ENCODE measurements around the gene APOE.
"Not testable (repeated sequence)": the region's sequence is repeated elsewhere in the genome, so short reads cannot be mapped to it uniquely, and the experiment has no call there.

Gene APOE

DNA sequence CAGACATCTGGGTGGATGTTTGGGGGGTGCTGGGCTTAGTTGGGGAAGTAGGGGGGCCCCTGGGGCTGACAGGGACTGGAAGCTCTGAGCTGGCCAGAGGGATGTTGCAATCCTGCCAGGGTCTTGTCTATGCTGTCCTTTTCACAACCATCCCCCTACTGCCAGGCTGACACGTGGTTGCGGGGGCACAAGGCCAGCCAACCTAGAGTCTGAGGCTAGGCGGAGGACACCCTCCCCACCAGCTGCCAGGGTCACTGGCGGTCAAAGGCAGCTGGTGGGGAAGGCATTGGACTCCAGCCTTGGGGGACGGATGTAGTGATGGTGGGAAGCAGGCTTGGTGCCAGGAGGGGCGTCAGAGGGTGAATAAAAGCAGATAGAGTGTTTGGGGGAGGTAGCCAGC is 7.3 kb downstream of the APOE start:
- DNase-seq = peak; percentile 38

DNA sequence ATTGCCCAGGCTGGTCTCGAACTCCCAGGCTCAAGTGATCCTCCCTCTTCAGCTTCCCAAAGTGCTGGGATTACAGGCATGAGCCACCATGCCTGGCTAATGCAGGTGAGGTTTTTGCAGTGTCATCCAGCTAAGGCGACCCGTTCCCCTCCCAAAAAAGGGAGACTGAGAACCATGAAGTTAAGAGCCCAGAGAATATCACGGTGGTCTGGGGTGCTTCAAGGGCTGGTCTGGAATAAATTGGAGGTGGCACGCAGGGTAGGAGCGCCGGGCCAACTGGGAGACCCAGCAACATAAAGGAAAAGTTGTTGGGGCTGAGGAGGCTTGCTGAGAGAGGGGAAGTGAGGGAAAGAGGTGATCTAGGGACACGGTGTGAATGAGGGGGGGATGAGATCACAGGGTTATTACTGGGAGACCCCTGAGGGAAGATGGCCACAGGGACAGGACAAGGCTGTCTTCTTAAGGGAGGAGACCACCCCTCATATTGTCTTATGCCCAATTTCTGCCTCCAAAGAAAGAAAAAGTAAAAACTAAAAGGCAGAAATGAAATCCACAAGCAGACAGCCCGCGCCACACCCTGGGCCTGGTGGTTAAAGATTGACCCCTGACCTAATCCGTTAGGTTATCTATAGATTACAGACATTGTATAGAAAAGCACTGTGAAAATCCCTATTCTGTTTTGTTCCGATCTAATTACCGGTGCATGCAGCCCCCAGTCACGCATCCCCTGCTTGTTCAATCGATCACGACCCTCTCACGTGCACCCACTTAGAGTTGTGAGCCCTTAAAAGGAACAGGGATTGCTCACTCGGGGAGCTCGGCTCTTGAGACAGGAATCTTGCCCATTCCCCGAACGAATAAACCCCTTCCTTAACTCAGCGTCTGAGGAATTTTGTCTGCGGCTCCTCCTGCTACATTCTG is 8.2 kb downstream of the APOE start:
- not testable (repeated sequence) for DNase-seq

DNA sequence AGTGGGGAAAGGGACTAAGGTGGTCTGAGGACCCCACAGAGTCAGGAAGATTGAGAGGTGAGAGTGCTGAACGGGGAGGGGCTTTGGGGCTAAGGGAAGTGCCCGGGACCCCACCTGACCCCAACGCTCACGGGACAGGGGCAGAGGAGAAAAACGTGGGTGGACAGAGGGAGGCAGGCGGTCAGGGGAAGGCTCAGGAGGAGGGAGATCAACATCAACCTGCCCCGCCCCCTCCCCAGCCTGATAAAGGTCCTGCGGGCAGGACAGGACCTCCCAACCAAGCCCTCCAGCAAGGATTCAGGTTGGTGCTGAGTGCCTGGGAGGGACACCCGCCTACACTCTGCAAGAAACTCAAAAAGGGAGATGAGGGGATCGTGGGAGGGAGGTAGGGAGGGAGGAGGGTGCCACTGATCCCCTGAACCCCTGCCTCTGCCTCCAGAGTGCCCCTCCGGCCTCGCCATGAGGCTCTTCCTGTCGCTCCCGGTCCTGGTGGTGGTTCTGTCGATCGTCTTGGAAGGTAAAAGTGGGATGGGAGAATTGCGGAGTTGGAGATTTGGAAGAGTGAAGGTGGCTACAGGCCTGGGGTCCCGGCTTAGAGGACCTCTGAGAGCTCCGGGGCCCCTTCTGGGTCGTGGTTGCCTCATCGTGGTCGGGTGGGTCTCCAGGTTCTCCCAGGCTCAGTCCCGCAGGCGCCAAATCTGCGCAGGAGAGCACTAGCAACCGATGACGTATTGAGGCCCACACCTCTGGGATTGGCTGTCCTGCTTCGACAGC is 9.0 kb downstream of the APOE start, which contains the start of gene APOC1:
Gene APOC1 (plus strand): TSS at position 176 of the 774 bp plus-strand sequence. CDS start 284 bp downstream, at position 460.
- DNase-seq = peak; percentile 76

DNA sequence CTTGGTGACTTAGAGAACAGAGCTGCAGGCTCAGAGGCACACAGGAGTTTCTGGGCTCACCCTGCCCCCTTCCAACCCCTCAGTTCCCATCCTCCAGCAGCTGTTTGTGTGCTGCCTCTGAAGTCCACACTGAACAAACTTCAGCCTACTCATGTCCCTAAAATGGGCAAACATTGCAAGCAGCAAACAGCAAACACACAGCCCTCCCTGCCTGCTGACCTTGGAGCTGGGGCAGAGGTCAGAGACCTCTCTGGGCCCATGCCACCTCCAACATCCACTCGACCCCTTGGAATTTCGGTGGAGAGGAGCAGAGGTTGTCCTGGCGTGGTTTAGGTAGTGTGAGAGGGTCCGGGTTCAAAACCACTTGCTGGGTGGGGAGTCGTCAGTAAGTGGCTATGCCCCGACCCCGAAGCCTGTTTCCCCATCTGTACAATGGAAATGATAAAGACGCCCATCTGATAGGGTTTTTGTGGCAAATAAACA is 18.7 kb downstream of the APOE start:
- no peak for DNase-seq

DNA sequence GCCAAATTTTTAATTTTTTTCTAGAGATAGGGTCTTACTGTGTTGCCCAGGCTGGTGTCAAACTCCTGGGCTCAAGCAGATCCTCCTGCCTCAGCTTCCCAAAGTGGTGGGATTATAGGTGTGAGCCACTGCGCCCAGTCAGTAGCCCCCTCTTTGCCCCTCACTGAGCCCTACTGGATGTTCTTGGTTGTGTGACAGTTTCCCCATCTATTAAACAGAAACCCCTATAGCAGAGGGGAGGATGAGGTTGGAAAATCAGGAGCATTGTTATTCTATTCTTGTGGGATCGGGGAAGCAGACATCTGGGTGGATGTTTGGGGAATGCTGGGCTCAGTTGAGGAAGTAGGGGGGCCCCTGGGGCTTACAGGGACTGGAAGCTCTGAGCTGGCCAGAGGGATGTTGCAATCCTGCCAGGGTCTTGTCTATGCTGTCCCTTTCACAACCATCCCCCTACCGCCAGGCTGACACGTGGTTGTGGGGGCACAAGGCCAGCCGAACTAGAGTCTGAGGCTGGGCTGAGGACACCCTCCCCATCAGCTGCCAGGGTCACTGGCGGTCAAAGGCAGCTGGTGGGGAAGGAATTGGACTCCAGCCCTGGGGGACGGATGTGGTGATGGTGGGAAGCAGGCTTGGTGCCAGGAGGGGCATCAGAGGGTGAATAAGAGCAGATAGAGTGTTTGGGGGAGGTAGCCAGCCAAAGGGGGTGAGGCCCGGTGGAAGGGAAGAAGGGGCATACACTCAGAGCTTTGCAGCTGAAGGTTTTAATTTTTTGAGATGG is 19.7 kb downstream of the APOE start:
- no peak for DNase-seq

DNA sequence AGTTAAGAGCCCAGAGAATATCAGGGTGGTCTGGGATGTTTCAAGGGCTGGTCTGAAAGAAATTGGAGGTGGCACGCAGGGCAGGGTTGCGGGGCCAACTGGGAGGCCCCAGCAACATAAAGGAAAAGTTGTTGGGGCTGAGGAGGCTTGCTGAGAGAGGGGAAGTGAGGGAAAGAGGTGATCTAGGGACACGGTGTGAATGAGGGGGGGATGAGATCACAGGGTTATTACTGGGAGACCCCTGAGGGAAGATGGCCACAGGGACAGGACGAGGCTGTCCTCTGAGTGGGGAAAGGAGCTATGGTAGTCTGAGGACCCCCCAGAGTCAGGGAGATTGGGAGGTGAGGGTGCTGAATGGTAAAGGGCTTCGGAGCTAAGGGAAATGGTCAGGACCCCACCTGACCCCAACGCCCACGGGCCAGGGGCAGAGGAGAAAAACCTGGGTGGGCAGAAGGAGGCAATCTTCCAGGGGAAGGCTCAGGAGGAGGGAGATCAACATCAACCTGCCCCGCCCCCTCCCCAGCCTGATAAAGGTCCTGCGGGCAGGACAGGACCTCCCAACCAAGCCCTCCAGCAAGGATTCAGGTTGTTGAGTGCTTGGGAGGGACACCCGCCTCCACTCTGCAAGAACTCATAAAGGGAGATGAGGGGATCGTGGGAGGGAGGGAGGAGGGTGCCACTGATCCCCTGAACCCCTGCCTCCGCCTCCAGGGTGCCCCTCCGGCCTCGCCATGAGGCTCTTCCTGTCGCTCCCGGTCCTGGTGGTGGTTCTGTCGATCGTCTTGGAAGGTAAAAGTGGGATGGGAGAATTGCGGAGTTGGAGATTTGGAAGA is 20.9 kb downstream of the APOE start:
- not testable (repeated sequence) for DNase-seq

DNA sequence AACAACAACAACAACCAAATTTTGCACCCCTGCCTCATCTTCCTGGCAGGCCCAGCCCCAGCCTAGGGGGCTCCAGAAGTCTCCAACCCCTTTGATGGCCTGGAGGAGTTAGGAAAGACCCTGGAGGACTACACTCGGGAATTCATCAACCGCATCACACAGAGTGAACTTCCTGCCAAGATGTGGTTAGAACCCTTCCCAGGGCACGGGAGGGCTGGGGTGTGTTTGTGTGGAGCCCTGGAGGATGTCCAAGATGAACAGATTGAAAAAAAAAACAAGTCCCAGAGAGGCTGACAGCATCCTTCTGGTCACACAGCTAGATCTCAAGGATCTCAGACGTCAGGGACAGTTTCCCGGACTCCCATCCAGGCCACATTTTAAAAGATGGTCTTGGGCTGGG is 22.1 kb downstream of the APOE start:
- peak; percentile 38 for DNase-seq

DNA sequence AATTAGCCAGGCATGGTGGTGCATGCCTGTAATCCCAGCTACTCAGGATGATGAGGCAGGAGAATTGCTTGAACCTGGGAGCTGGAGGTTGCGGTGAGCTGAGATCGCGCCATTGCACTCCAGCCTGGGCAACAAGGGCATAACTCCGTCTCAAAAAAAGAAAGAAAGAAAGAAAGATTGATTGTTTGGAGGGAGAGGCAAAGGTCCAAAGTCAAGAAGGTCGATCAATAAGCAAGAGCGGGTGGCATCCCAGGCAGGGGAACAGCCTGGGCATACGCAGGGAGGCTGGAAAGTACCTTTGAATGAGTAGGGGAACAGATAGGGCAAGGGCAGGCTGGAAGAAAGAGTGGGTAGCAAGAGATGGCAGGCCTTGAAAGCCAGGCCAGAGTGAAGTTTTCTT is 24.5 kb downstream of the APOE start:
- no peak for DNase-seq

DNA sequence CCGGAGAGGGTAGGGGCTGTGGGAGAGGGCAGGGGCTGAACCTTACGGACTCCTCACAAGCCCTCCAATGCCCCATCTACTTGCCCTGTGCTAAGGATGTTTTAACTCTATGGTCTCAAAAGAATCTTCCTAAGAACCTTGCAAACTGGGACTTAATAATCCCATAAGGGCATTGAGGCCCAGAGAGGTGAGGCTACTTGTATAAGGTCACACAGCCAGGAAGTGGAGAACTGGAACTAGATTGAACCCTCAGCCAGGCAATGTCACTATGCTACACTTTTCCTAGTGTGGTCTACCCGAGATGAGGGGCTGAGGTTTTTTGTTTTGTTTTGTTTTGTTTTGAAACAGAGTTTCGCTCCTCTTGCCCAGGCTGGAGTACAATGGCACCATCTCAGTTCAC is 25.9 kb downstream of the APOE start:
- no peak for DNase-seq

DNA sequence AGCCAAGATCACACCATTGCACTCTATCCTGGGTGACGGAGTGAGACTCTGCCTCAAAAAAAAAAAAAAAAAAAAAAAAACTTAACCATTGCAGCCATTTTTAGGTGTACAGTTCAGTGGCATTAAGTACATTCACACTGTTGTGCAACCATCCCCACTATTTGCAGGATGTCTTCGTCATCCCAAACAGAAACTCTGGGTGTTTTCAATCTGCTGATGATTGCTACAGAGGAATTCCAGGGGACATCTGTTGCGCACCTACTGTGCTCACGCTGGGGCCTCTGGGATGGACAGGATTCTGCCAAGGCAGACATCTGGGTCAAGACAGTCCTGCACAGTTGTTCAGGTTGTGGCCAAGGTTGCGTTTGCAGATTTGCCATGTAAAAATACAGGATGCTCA is 34.1 kb downstream of the APOE start:
- DNase-seq = no peak

DNA sequence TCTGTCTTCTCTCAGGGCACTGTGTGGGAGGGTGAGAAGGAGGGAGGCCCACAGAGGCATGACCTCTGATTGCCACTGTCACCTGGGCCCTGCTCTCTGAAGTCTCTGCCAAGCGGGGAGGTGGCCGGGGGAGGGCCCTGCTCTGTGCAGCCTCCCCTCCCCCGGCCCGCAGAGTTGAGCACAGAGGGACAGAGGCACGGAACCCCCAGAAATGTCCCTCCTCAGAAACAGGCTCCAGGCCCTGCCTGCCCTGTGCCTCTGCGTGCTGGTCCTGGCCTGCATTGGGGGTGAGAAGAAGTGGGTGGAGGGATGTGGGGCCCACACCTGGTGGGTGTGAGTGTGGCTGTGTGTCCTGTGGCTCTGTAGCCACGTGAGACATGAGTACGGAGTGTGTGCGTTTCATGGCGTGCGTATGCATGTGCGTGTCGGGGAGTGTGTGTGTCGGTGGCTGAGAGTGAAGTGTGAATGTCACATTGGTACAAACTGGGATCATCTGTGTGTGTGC is 36.5 kb downstream of the APOE start, which contains the start of gene APOC4:
Gene APOC4 (plus strand): TSS at position 171 of the 505 bp plus-strand sequence. CDS start 41 bp downstream, at position 212.
- no peak for DNase-seq

DNA sequence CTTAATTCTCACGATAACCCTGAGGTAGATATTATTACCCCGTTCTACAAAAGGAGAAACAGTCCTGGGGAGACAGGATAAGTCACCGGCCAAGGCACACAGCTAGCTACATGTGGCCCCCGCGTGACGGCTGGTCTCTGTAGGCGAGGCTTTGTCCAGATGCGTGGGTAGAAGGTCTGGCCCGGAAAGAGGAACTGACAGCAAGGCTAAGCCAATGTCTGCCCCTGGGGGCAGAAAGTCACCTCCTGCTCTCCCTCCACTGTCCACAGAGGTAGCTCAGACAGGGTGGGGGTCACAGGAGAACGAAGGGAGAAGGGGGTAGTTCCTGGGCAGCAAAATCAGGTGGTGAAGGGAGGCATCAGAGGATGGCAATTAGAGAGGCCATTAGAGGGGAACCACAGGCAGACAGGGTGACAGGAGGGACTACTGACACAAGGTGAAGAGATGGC is 38.2 kb downstream of the APOE start:
- DNase-seq = no peak

DNA sequence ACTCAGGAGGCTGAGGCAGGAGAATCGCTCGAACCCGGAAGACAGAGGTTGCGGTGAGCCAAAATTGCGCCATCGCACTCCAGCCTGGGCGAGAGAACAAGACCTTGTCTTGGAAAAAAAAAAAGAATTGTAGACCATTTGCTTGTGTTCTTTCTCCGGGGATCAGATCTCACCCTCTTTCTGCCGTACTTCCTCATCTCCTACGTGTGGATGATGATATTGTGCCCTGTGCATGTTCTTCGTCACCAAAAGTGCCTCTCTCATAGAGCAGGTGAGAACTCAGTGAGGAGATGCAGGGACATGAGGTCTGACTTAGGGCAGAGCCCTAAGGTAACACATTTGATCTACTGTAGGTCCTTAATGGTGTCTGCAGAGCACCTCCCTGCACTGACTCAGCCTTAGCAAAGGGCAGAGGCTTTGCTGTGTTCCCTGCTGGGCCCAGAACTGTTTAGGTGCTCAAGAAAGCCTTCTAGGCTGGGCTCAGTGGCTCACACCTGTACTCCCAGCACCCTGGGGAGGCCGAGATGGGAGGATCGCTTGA is 41.5 kb downstream of the APOE start:
- DNase-seq = no peak

DNA sequence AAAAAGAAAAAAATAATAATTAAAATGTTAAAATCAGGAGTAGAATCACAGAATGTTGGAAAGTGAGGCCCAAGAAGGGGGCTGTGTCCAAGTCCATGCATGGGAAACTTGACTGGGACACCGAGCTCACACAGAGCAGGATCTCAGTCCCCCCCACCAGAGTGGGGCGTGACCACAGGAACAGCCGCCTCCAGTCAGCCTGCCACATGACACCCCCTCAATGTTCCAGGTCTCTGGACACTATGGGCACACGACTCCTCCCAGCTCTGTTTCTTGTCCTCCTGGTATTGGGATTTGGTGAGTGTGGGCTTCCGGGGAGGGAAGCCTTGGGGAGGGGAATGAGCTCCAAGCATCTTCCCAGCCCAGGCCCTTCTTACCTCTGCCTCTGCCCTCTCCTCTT is 42.6 kb downstream of the APOE start:
- DNase-seq = no peak

DNA sequence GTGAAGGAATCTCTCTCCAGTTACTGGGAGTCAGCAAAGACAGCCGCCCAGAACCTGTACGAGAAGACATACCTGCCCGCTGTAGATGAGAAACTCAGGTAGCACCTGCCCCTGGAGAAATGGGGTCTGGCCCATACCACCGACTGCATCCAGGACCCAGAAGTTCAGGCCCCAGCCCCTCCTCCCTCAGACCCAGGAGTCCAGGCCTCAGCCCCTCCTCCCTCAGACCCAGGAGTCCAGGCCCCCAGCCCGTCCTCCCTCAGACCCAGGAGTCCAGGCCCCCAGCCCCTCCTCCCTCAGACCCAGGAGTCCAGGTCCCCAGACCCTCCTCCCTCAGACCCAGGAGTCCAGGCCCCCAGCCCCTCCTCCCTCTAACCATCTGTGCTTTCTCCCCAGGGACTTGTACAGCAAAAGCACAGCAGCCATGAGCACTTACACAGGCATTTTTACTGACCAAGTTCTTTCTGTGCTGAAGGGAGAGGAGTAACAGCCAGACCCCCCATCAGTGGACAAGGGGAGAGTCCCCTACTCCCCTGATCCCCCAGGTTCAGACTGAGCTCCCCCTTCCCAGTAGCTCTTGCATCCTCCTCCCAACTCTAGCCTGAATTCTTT is 43.3 kb downstream of the APOE start:
- DNase-seq = no peak

DNA sequence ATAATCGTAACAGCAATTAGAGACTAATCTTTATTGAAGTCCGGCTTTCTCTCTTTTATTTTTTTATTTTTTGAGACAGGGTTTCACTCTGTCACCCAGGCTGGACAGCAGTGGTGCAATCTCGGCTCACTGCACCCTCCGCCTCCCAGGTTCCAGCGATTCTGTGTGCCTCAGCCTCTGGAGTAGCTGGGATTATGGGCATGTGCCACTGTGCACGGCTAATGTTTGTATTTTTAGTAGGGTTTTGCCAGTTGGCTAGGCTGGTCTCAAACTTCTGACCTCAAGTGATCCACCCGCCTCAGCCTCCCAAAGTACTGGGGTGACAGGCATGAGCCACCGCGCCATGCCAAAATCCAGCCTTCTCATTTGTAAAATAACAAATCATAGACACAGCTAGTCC is 44.0 kb downstream of the APOE start:
- no peak for DNase-seq

DNA sequence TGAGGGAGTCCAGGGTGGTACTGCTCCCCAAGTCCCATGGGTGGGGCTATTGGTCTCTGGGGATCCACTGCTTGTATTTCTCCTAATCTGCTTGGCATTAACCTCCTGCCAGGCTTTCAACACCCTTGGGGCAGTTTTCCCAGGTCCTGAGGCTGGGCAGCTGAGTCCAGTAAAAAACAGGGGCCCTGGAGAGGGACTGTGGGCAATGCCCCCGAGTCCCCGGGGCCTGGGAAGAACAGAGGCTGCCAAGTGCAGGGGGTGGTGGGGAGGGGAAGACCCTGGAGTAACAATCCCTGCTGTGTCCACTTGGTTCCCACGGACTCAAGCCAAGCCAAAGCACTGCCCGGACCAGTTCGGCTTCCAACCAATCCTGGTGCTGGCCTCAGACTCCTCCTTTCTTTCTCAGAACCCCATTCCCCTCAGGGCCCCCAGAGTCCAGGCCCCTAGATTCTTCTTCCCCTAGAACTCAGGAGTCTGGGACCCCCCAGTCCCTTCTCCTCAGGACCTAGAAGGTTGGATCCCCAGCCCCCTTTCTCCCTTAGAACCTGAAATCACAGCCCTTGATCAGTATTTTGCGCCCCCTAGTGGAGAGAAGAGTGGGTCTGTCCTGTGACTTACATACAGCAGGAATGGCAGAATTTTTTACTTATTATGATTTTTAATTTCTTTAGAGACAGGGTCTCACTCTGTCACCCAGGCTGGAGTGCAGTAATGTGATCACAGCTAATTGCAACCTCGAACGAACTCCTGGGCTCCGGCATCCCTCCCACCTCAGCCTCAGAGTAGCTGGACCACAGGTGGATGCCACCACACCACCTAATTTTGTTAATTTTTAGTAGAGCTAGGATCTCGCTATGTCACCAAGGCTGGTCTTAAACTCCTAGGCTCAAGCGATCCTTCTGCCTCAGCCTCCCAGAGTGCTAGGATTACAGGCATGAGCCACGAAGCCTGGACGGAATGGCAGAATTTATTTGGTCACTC is 45.9 kb downstream of the APOE start:
- peak; percentile 19 for DNase-seq

DNA sequence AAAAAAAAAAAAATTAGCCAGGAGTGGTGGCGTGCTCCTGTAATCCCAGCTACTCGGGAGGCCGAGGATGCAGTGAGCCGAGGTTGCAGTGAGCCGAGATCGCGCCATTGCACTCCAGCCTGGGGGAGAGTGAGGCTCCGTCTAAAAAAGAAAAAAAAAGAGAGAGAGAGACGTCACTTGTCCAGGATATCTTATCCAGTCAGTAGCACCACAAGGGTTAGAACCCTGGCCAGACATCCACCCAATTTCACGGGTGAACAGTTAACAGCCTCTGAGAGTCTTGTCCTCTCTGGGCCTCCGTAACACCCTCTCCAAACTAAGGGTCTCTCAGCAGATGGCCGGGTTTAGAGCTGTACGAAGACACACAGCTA is 48.7 kb downstream of the APOE start:
- DNase-seq = no peak

DNA sequence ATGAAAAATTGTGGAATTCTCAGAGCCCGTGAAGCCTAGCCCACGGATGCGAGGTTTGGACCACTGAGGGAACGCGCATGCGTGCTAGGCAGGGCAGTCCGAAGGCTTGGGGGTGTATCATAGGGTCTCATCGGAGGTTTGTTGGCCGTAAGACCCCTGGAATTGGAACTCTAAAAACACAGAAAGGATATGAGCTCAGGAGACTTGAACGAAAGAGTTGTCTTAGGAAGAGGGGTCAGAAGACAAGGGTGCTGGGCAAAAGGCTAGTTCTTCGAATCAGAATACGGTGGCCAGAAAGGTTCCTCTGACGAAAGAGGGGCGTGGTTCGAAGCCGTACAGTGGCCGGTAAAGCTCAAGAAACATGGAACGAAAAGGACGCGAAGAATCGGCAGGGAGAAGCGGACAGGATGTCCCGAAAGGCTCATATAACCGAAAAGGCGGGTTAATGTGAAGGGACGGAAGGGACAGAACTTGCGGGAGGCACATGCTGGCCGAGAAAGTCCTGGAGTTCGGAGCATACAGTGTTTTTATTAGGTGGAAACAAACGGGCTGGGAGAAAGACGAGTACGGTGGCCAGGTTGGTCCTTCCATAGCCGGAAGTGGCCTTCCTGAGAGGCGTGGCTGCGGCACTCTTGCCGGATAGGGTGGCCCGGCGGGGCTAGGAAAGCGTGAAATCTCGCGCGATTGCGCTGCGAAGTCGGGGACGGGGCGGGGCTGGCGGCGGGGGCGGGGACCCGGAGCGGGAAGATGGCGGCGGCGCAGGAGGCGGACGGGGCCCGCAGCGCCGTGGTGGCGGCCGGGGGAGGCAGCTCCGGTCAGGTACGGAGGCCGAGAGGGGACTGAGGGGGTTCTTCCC is 49.3 kb downstream of the APOE start, which contains the start of gene CLPTM1:
Gene CLPTM1 (plus strand): TSS at position 732 of the 856 bp plus-strand sequence. CDS start 16 bp downstream, at position 748.
- peak; percentile 92 for DNase-seq

Measured in NCI-H446 treated with DMSO at 0.1 percent for 48 hours (cell line).